ENCODE data around the gene LBH.
A peak's percentile ranks its signal among the peaks of the same experiment; 100 is the strongest.

The LBH gene

DNA sequence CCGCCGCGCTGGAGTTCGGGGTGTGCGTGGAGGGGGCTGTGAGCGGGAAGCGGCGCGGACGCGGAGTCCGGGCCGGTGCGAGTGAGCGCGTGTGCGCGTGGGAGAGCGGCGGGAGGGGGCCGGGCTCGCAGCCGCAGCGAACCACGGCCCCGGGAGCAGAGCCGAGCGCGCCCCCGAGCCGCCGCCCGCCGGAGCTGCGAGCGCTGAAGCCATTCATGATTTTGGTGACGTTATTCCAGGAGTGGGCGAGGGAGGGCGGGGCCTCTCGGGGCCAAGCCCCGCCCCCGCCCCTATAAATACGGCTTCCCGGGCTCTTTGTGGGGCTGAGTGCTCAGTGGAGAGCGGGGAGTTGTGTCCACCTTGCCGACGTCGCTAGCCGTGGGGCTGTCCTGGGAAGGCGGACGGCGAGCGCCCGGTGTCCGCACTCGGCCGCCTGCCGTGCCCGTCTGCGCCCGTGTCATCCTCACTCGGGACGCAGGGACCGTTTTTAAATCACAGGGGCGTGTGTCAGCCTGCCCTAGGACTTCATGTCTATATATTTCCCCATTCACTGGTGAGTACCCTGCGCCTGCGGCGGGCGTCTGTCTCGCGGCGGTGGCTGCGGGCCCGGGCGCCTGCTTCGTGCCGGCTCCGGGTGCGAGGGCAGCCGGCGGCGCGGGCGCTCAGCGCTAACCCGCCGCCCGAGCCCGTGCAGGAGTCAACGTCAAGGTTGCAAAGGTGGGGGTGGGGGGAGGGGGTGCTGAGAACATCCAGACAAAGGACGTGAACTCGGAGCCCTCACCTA is at the start of gene LBH:
TSS of gene LBH (plus strand) at position 323 of the 784 bp plus-strand sequence. CDS start at position 528, 205 bp downstream.
- DNase-seq (ENCODE audit: low read depth in 2 of 2), result peak; percentile 88 to 91

DNA sequence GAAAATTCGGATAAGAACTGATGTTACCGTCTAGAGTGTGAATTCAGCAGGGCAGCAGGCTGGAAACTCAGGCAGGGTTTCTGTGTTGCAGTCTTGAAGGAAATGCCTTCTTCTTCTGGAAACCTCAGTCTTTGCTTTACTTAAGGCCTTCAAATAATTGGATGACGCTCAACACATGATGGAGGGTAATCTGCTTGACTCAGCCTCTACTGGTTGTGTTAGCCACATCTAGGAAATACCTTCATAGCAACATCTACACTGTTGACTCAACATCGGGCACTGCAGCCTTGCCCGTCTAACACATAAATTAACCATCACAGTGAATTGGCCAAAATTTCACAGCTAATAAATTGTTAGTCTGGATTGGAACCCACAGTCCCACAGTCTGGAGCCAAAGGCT is 47.3 kb upstream of the LBH start:
- DNase-seq (ENCODE audit: low read depth in 2 of 2), result no peak

DNA sequence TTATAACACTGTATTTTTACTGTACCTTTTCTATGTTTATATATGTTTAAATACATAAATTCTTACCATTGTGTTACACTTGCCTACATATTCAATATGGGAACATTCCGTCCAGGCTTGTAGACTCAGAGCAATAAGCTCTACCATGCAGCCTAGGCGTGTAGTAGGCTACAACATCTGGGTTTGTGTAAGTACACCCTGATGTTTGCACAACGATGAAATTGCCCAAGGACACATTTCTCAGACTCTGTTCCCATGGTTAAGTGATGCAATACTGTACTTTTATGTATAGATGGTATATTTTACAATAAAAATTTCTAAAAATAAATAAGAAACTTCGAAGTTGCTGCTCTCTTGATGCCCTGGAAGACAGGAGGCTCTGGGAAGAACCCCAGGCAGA is 46.2 kb upstream of the LBH start:
- DNase-seq (ENCODE audit: low read depth in 2 of 2), result no peak

DNA sequence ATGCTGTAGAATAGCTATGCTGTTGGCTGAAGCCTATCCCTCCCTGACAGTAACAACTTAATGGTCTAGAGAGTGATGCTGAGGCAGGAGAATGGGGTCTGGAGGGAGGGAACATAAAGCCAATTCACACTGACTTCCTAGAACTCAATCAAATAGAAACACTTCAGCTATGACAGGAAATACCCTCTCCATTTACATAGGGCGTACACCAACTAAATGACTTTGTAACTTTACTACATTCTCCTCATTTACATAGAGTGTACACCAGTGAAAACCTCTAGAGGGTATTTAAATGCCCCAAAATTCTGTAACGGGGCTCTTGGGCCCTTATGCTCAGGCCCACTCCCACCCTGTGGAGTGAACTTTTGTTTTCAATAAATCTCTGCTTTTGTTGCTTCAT is 43.0 kb upstream of the LBH start:
- DNase-seq (ENCODE audit: low read depth in 2 of 2), result no peak

DNA sequence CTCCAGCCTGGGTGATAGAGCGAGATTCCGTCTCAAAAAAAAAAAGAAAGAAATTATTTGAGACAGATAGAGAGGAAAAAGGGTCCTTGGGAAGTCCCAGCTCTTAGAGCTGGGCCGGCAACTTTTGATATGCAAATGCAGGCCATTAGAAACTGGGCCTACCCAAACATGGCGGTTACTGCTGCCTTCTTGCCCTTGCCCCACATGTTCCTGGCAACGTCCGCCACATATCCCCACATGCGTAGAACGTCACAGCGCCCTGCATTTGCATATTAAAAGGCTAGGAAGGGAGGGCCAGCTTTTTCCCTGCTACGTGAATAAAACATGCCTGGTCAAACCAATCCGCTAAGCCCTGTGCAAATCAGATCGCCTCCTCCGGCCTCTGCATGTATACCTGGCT is 40.7 kb upstream of the LBH start:
- no peak for DNase-seq (ENCODE audit: low read depth in 2 of 2)

DNA sequence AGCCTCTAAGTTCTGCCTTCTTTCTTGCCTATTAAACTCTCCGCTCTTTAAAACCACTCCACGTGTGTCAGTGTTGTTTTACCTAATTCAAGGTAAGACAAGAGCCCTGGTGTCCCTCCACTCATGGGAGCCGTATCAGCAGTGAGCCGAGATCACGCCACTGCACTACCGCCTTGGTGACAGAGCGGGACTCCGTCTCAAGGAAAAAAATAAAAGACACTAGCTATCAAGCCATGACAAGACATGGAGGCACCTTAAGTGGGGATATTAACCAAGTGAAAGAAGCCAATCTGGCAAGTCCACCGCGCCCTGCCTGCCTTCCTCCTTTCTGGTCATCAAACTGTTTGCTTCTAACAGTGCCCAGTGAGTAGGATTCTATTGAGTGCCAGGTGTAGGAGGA is 40.2 kb upstream of the LBH start:
- no peak for DNase-seq (ENCODE audit: low read depth in 2 of 2)

DNA sequence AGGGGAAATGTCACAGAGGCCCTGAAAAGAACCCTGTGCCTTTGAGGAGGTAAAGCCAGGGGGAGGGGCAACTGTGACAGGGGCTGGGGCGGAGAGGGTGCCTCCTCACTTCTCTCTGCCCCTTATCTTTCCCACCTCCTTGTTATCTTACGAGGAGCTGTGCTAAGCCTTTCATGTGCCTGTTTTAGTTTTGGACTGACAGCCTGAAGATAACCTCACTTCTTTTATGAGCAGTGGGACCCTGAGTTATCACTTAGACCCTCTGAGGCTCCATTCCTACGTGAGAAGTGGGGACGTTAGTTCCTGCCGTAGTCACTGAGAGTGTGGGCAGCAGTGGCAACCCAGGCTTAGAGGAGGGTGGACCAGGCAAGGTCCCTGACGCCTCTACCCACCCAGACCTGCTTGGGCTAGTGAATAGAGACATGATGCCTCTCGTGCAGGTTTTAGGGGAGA is 39.5 kb upstream of the LBH start:
- DNase-seq (ENCODE audit: low read depth in 2 of 2), result no peak

DNA sequence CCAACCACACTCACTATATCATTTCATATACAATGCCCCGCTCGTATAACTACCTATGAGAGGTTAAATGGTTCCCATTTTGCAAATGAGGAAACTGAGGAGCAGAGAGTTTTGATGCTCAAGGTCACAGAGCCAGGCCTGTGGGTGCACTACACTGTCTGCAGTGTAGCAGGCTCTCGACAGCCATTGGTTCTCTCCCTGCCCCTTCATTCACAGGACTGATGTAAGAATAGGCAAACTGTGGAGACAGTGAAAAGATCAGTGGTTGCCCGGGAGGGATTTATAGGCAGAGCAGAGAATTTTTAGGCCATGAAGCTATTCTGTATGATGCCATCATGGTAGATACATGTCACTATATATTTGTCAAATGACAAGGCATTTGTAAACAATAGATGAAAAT is 39.0 kb upstream of the LBH start:
- no peak for DNase-seq (ENCODE audit: low read depth in 2 of 2)

DNA sequence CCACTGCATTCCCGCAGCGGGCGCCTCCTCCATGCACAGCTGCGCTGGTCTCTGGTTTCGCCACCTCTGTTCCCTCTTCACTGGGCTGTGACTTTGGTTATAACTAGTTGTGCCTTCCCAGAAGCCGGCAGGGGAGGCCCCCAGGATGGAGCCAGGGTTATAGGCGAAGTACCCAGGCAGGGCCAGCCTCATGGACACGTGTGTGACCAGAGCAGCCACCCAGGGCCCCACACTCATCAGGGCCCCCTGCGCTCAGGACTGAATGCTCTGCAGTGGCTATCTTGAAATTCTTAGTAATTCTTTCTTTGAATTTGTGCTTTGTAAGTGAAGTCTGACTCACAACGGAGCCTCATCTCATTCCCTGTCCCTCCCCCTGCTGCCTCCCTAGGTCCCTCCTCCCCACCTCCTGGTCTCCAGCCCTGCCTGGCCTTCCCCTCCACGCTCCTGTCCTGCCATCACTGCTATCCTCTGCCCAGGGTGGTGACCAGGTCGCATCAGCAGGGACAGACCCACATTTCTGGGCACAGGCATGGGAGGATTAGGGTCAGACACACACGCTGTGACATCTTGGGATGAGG is 38.1 kb upstream of the LBH start:
- DNase-seq (ENCODE audit: low read depth in 2 of 2), result no peak

DNA sequence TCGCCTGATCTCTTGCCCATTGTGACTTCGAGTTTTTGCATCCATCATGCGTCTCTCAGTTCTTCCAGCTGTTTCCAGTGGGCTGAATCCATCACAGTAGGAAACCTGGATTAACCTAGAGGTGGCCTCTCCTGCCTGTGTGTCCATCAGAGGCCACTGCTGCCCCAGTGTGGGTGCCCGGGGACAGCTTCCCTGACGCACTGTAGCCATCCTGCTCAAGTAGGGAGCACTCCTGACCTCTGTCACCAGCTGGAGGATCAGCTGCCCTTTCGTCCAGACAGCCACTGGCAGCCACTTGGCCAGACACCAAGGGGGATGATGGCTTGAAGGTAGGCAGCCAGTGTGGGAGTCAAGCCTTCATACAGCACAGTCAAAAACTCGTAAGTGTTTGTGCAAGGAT is 36.9 kb upstream of the LBH start:
- DNase-seq (ENCODE audit: low read depth in 2 of 2), result no peak

DNA sequence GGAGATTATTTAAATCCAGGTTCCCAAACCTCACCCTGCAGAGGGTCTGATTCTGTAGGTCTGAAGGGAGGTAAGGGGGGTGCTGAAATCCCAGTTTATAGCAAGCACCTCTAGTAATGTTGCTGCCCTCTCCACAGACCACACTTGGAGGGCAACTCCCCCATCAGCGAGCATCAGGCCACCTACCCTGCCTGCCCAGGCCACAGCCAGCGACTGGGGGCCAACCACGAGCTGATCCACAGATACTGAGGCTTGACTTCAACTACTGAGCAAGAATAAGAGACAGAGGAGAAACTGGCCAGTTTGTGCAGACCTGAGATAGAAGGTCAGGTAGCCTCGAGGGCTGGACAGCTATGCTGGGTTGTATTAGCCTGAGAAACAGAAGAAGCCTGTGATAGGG is 36.3 kb upstream of the LBH start:
- no peak for DNase-seq (ENCODE audit: low read depth in 2 of 2)

DNA sequence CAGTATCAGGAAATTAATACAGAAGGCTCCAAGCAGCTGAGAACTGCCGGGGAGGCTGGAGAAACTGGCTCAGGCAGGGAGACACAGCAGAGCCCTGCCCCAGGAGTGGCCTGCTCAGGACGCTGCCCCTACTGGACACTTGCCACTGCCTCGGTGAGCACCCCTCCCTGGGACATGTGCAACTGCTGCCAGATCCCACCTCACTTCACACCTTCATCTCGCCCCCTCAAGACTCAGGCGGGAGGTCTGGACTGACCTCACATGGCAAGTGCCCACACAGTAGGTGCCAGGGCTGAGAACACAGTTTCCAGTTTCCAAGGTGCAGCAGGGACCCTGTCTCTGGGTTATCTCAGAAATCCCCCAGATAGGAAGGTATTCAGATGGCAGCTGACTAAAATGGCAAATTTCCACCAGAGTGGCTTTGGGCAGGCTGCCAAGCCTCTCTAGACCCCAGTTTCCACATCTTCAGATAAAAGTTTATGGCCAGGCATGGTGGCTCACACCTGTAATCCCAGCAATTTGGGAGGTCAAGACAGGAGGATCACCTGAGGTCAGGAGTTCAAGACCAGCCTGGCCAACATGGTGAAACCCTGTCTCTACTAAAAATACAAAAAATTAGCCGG is 33.7 kb upstream of the LBH start:
- no peak for DNase-seq (ENCODE audit: low read depth in 2 of 2)

DNA sequence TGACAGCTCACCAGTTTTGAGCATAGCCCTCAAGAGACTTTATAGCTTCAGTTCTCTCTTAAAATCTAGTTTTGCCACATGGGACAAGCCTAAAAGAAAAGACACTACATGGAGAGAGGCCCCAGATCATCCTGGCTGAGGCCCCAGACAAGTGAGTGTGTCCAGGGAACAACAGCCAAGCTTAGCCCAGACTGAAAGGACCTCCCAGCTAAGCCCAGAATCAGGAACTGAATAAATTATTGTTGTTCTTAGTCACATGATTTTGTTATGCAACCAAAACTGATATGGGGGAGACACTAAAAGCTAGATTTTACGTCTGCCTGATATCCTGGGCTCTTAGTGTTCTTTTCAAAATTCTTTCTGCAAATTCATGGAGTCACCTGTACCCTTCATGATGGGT is 29.3 kb upstream of the LBH start:
- DNase-seq (ENCODE audit: low read depth in 2 of 2), result no peak

DNA sequence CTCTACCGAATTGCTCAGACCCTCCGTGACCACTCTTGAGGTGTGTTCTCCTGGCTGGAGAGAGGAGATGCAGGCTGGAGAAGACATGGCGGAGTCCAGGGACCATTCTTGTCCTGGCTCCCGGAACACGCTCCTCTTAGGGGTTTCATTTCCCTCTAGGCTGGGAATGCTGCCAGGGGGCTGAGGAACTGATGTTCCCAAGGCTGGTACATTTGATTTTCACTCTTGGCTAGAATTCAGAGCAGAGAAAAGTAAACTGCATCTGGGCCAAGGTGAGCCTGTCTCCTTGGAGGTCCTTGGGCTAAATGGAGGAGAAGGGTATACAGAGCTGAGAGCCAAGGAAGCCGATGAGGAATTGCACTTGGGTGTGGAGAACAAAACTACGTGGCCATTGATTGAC is 28.2 kb upstream of the LBH start:
- no peak for DNase-seq (ENCODE audit: low read depth in 2 of 2)

DNA sequence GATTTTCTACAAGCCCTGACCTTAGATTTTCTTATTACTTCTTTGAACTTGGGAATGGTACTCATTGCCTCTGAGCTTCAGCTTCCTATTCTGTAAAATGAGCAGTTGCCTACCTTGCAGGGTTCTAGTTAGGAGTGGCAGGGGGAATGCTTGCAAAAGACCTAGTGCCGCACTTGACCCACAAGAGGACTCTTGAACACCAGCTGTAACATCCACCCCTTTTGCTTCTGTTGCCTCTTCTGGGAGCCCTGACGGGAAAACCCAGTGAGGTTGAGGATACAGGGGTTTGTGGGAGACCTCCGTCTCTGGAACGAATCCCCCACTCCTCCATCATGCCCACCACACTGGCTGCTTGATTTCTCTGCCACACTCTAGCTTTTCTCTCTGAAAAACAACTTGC is 27.1 kb upstream of the LBH start:
- DNase-seq (ENCODE audit: low read depth in 2 of 2), result no peak

DNA sequence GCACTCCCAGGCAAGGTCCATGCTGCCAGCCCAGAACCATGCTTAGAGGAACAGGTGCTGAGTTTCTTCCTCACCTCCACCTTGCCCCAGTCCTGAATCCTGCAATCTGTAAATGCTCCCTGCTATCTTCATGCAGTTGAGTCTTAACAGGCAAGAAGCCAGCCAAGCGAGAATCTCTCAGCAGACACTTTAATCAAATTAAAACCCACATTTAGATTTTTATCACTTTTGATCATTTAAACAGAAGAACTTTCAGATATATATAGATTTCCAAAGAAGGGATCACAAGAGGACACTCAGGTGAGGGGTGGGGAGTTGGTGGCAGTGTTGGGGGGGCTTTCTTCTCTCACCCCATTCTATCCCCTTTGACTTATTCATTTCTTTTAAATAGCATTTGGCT is 25.9 kb upstream of the LBH start:
- no peak for DNase-seq (ENCODE audit: low read depth in 2 of 2)

DNA sequence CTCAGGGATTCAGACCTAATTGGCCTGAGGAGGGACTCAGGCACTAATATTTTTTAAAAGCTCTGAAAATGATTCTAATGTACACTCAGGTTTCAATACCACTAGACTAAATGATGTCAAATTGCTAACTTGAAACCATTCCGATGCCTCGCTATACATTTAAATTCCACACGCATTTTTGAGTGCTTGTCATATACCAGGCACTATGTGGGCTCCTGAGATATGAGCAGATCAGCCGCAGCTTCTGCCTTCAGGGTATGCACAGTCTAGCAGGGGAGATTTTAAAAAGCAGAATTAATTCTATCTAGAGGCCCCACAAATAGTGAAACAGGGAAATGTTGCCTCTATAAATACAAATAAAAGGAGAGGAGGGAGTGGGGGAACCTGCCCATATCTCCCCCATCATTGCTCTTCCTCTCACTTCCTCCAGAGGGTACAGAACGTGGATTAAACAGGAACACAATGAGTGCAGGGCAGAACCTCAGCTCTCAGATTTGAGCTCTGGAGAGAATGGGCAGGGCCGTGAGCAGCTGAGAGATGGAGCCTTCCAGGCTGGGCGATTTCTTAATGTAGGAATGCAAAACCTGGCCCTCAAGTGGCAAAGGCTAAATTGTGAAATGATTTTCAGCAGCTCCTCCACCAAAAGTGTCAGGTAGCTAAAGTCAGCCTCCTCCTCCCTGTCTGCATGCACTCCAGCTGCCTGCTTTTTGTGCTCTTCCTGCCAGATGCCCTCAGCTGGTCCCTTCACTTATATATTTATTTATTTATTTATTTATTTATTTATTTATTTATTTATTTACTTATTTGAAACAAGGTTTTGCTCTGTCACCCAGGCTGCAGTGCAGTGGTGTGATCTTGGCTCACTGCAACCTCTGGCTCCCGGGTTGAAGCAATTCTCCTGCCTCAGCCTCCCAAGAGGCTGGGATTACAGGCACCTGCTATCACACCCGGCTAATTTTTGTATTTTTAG is 24.6 kb upstream of the LBH start:
- DNase-seq (ENCODE audit: low read depth in 2 of 2), result no peak

DNA sequence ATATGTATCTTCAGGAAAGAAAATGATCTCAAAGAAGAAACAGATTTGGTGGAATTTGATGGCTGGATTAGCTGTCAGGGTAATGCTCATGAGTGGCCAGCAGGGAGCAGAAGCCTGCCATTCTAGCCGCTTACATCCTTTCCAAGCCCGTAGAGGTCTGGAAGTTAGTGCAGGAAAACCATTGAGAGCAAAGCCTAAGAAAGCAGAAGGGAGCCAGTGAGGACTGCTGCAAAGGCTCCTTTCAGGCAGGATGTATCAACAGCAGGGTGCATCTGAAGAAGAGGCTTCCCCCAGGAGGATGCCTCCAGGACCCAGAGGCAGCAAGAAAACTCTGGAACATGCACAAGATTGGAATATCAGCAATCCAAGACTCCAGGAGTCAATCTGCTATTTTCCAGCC is 22.9 kb upstream of the LBH start:
- no peak for DNase-seq (ENCODE audit: low read depth in 2 of 2)

DNA sequence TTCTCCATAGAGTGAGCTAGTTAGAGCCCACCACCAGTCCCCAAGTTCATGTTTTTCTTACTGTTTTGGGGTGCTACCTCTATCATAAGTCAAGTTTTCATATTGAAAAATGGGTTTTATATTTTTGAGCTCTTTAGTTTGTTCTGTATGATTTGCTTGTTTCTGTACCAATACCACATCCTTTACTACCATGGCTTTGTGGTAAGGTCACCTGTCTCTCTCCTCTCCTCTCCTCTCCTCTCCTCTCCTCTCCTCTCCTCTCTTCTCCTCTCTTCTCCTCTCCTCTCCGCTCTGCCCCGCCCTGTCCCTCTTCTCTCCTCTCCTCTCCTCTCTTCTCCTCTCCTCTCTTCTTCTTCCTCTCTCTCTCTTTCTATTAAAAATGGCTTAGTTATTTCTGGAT is 22.1 kb upstream of the LBH start:
- no peak for DNase-seq (ENCODE audit: low read depth in 2 of 2)

DNA sequence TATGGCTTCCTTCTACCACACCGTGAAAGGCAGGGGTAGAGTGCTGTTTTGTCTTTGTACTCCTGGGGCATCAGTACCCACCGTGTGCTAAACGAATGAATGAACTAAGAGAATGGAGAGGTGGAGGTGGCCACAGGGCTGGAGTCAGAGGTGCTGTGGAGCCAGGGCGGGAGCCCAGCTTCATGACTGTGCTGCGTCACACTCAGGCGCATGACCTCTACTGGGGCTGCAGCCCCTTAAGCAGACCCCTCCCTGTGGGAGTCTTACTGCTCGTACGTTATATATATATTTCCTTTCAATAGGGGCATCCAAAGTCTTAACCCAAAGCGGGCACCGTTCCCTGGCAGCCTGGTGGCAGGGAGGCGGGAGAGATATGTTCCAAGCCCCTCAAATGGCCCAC is 18.0 kb upstream of the LBH start:
- DNase-seq (ENCODE audit: low read depth in 2 of 2), result no peak

DNA sequence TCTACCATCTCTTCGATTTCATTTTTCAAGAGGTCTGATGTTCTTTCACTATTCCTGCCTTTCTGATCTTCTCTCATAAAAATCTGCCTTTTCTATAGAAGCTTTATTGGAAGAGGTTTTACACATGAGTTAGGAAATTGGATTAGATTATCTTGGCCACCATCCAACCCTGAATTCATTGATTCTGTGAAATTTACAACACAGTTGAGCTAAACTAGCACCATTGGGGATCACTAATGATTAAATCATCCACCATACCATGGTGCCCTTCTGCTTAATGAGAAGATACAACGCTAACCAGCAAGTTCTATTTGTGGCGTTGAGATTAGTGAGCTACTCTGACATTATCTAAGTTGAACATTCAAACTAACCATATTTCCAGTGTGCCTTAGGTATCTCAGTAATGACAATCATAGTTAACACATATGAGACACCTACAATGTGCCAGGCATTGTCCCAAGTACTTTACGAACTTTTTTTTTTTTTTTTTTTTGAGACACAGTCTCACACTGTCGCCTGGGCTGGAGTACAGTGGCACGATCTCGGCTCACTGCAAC is 17.3 kb upstream of the LBH start:
- no peak for DNase-seq (ENCODE audit: low read depth in 2 of 2)

DNA sequence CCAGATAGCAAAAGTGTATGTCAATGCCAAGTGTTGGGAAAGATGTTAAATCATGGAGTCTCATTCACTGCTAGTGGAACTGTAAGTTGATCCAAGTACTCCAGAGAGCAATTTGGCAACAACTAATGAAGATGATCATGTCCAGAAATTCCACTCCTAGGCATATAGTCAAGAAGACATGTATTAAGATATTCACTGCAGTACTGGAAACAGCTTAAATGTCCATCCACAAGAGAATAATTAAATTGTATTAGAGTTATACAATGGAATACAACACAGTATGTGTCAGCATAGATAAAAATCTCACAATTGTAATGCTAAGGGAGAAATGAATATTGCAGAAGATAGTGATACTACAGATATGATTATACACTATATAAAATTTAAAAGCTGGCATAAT is 15.2 kb upstream of the LBH start:
- no peak for DNase-seq (ENCODE audit: low read depth in 2 of 2)

Data from stimulated activated CD4-positive, alpha-beta T cell treated with anti-CD3 and anti-CD28 coated beads, Interleukin-1b, Interleukin-23, amount 100 ng/mL, for 1 hour (primary cell).